H1 (cell line): Measurements from ENCODE around the gene KRT78. TPM values are rescaled to one million over a fixed set of nuclear protein-coding genes. Genes with fewer than 3 reads are reported as not detected.

Experiments used
- CTCF ChIA-PET: fragments of 300-600 bp; sonication (Branson Sonifier 250); formaldehyde crosslinking; loops from one replicate; lab custom pipeline; 2021; ENCODE audit not compliant: partially characterized antibody; lab: Charles Lee
- POLR2A ChIA-PET: fragments of 300-600 bp; sonication (Branson Sonifier 250); formaldehyde crosslinking; loops from one replicate; lab custom pipeline; 2021; ENCODE audit warnings: inconsistent platforms; ENCODE audit not compliant: partially characterized antibody; lab: Charles Lee
- DNase-seq, 2 experiments: peaks; one replicate each; pipeline versions ENCODE4 v3.0.0 to v3.0.0-alpha.2; 2010 to 2022; ENCODE audit warnings: low spot score in 2 of 2, low read depth in 1 of 2, mixed read lengths in 1 of 2
- FAIRE-seq: peaks from 2 replicates; lab custom pipeline; 2011; peaks lifted over from hg19 to GRCh38; lab: Jason Lieb, UNC
- H2AFZ ChIP-seq: 2 replicates; pipeline ENCODE4 v1.8.1; 2012; ENCODE audit warnings: low read length, inconsistent platforms
- H2AK5ac ChIP-seq: 2 replicates; pipeline ENCODE4 v1.6.1; 2013; ENCODE audit warnings: low read depth, low read length
- H2BK120ac ChIP-seq: replicated peaks from 2 replicates; pipeline ENCODE3; 2013; ENCODE audit warnings: low read depth, low read length, inconsistent platforms
- H2BK12ac ChIP-seq: 2 replicates; pipeline ENCODE4 v1.6.1; 2013; ENCODE audit warnings: low read depth, low read length
- H2BK15ac ChIP-seq: 2 replicates; pipeline ENCODE4 v1.6.1; 2013; ENCODE audit warnings: low read length
- H2BK20ac ChIP-seq: 2 replicates; pipeline ENCODE4 v1.6.1; 2013; ENCODE audit warnings: low read length
- H2BK5ac ChIP-seq: 2 replicates; pipeline ENCODE4 v1.6.1; 2013; ENCODE audit warnings: low read depth, low read length
- H3K14ac ChIP-seq: 2 replicates; pipeline ENCODE4 v1.6.1; 2013; ENCODE audit warnings: inconsistent platforms; ENCODE audit not compliant: insufficient read length
- H3K18ac ChIP-seq: 2 replicates; pipeline ENCODE4 v1.6.1; 2013; ENCODE audit warnings: low read length; ENCODE audit errors: extremely low read depth
- H3K23ac ChIP-seq: 2 replicates; pipeline ENCODE4 v1.6.1; 2013; ENCODE audit warnings: inconsistent platforms; ENCODE audit not compliant: insufficient read length
- H3K23me2 ChIP-seq: 2 replicates; pipeline ENCODE4 v1.6.1; 2013; ENCODE audit warnings: low read depth, low read length
- H3K27ac ChIP-seq: 2 replicates; pipeline ENCODE4 v1.6.1; 2011; ENCODE audit warnings: low read depth, low read length, inconsistent platforms
- H3K27me3 ChIP-seq, 4 experiments: replicated peaks in 1 of 4; 1 replicate in 1 of 4; 2 replicates in 3 of 4; pipeline versions ENCODE4 v1.6.1 to v1.8.1; 2011 to 2013; ENCODE audit warnings: low read length in 3 of 4, mild to moderate bottlenecking in 3 of 4, inconsistent platforms in 2 of 4, mixed read lengths in 2 of 4, moderate library complexity in 1 of 4; ENCODE audit not compliant: control insufficient read depth in 3 of 4, insufficient read depth in 3 of 4; ENCODE audit errors: extremely low read depth in 1 of 4
- H3K36me3 ChIP-seq, 4 experiments: 2 replicates each; pipeline versions ENCODE4 v1.6.1 to v1.8.1; 2011 to 2013; ENCODE audit warnings: mild to moderate bottlenecking in 4 of 4, low read length in 3 of 4, moderate library complexity in 2 of 4, control low read depth in 1 of 4, inconsistent platforms in 1 of 4; ENCODE audit not compliant: insufficient read depth in 4 of 4, control insufficient read depth in 2 of 4
- H3K4ac ChIP-seq: replicated peaks from 2 replicates; pipeline ENCODE3; 2013; ENCODE audit warnings: low read length, low read depth, mixed read lengths, inconsistent platforms; ENCODE audit not compliant: insufficient read length
- H3K4me1 ChIP-seq, 4 experiments: replicated peaks in 1 of 4; 1 replicate in 1 of 4; 2 replicates in 3 of 4; pipeline versions ENCODE4 v1.6.1 to v1.8.1; 2011 to 2013; ENCODE audit warnings: low read length in 3 of 4, inconsistent platforms in 2 of 4, mixed read lengths in 1 of 4; ENCODE audit not compliant: insufficient read depth in 4 of 4, control insufficient read depth in 3 of 4
- H3K4me2 ChIP-seq, 2 experiments: 2 replicates each; pipeline versions ENCODE4 v1.6.1 to v1.8.1; 2011 to 2013; ENCODE audit warnings: low read depth in 2 of 2, low read length in 2 of 2, control low read depth in 1 of 2, inconsistent platforms in 1 of 2, mild to moderate bottlenecking in 1 of 2; ENCODE audit not compliant: insufficient read depth in 1 of 2
- H3K4me3 ChIP-seq, 4 experiments: fragments of 200-600, 300-600 bp in 1 of 4; sonication (generic), shearing (Covaris generic), sonication (Bioruptor Twin) in 1 of 4; 2 replicates each; pipeline versions ENCODE4 v1.5.1 to v1.8.1; 2011 to 2016; ENCODE audit warnings: low read length in 4 of 4, low read depth in 3 of 4, control low read depth in 2 of 4, inconsistent platforms in 2 of 4, mild to moderate bottlenecking in 2 of 4, mixed read lengths in 1 of 4, moderate library complexity in 1 of 4; ENCODE audit not compliant: insufficient read depth in 2 of 4; ENCODE audit errors: extremely low read depth in 1 of 4
- H3K56ac ChIP-seq: replicated peaks from 2 replicates; pipeline ENCODE3; 2013; ENCODE audit warnings: low read depth, mild to moderate bottlenecking, mixed read lengths, low read length, inconsistent platforms; ENCODE audit not compliant: insufficient read length
- H3K79me1 ChIP-seq: 2 replicates; pipeline ENCODE4 v1.6.1; 2013; ENCODE audit warnings: low read depth, low read length, control low read depth
- H3K79me2 ChIP-seq, 2 experiments: 2 replicates each; pipeline versions ENCODE4 v1.6.1 to v1.8.1; 2012 to 2013; ENCODE audit warnings: low read length in 2 of 2, mild to moderate bottlenecking in 2 of 2, inconsistent platforms in 1 of 2; ENCODE audit not compliant: insufficient read depth in 2 of 2, control insufficient read depth in 1 of 2
- H3K9ac ChIP-seq, 4 experiments: replicated peaks in 1 of 4; 1 replicate in 1 of 4; 2 replicates in 3 of 4; pipeline versions ENCODE4 v1.6.1 to v1.8.1; 2011 to 2013; ENCODE audit warnings: low read depth in 3 of 4, low read length in 3 of 4, control low read depth in 2 of 4, mild to moderate bottlenecking in 2 of 4, moderate library complexity in 2 of 4, inconsistent platforms in 1 of 4; ENCODE audit errors: extremely low read depth in 1 of 4
- H3K9me3 ChIP-seq, 2 experiments: 2 replicates each; pipeline versions ENCODE4 v1.6.1 to v1.8.1; 2012 to 2013; ENCODE audit warnings: mild to moderate bottlenecking in 2 of 2, moderate library complexity in 2 of 2, control low read depth in 1 of 2, inconsistent platforms in 1 of 2, low read depth in 1 of 2, low read length in 1 of 2, mixed read lengths in 1 of 2; ENCODE audit not compliant: insufficient read depth in 2 of 2
- H4K20me1 ChIP-seq, 2 experiments: replicated peaks in 1 of 2; 2 replicates each; pipeline versions ENCODE3 to v1.8.1; 2011 to 2013; ENCODE audit warnings: inconsistent platforms in 2 of 2, low read length in 2 of 2, mild to moderate bottlenecking in 1 of 2; ENCODE audit not compliant: insufficient read depth in 2 of 2, control insufficient read depth in 1 of 2
- H4K5ac ChIP-seq: 2 replicates; pipeline ENCODE4 v1.6.1; 2013; ENCODE audit warnings: low read length, low read depth, mixed read lengths, inconsistent platforms; ENCODE audit not compliant: insufficient read length
- H4K8ac ChIP-seq: 2 replicates; pipeline ENCODE4 v1.8.0; 2013; ENCODE audit warnings: mild to moderate bottlenecking, moderate library complexity, low read length, inconsistent platforms; ENCODE audit not compliant: insufficient read depth; ENCODE audit errors: extremely low read depth
- H4K91ac ChIP-seq: replicated peaks from 2 replicates; pipeline ENCODE3; 2013; ENCODE audit warnings: low read length, mixed read lengths, inconsistent platforms; ENCODE audit not compliant: insufficient read length
- ASH2L ChIP-seq: fragments of 200-600, 300-600 bp; sonication (generic); IDR thresholded peaks from one replicate; pipeline ENCODE4 v1.7.1; 2017; ENCODE audit warnings: low read length
- CBX8 ChIP-seq: fragments of 300-800, 300-1000 bp; sonication (generic); IDR thresholded peaks from 2 replicates; pipeline ENCODE4 v1.7.1; 2016; ENCODE audit warnings: low read depth, low read length, borderline replicate concordance
- CHD1 ChIP-seq: IDR thresholded peaks from 2 replicates; pipeline ENCODE4 v1.6.1; 2012; ENCODE audit warnings: low read depth, low read length, improper control_type of control experiment
- KDM1A ChIP-seq: fragments of 200-600, 300-600 bp; sonication (generic); IDR thresholded peaks from 2 replicates; pipeline ENCODE4 v1.7.1; 2016; ENCODE audit warnings: mild to moderate bottlenecking, low read length, borderline replicate concordance
- PHF8 ChIP-seq: fragments of 200-600 bp; sonication (generic); conservative IDR thresholded peaks from 2 replicates; pipeline ENCODE4 v1.7.1; 2012; ENCODE audit warnings: low read depth, mild to moderate bottlenecking, inconsistent platforms, low read length, moderate library complexity
- POLR2A ChIP-seq, 2 experiments: IDR thresholded peaks; 1 replicate in 1 of 2; 2 replicates in 1 of 2; pipeline ENCODE4 v1.6.1; 2011; ENCODE audit warnings: low read depth in 2 of 2, low read length in 2 of 2, mild to moderate bottlenecking in 2 of 2; ENCODE audit errors: control extremely low read depth in 1 of 2
- RAD21 ChIP-seq, 2 experiments: IDR thresholded peaks in 1 of 2; conservative IDR thresholded peaks in 1 of 2; 2 replicates each; pipeline ENCODE4 v1.6.1; 2011; ENCODE audit warnings: low read depth in 2 of 2, low read length in 2 of 2, improper control_type of control experiment in 1 of 2, inconsistent platforms in 1 of 2, mild to moderate bottlenecking in 1 of 2, moderate library complexity in 1 of 2
- RXRA ChIP-seq: IDR thresholded peaks from 2 replicates; pipeline ENCODE4 v1.6.1; 2011; ENCODE audit warnings: low read depth, mild to moderate bottlenecking, low read length, moderate library complexity; ENCODE audit not compliant: insufficient read depth
- SIN3A ChIP-seq, 2 experiments: IDR thresholded peaks in 1 of 2; conservative IDR thresholded peaks in 1 of 2; 2 replicates each; pipeline ENCODE4 v1.6.1; 2011 to 2012; ENCODE audit warnings: low read length in 2 of 2, improper control_type of control experiment in 1 of 2, low read depth in 1 of 2, mild to moderate bottlenecking in 1 of 2
- SIRT6 ChIP-seq: IDR thresholded peaks from one replicate; pipeline ENCODE4 v1.7.1; 2012; ENCODE audit warnings: low read length, inconsistent platforms
- SP4 ChIP-seq: IDR thresholded peaks from 2 replicates; pipeline ENCODE4 v1.6.1; 2012; ENCODE audit warnings: low read length, inconsistent platforms
- SUZ12 ChIP-seq: fragments of 200-600 bp; sonication (generic); IDR thresholded peaks from 2 replicates; pipeline ENCODE4 v1.6.1; 2012; ENCODE audit warnings: mild to moderate bottlenecking, inconsistent platforms, low read length, moderate library complexity, mixed read lengths
- TCF12 ChIP-seq: IDR thresholded peaks from 2 replicates; pipeline ENCODE4 v1.6.1; 2011; ENCODE audit warnings: low read depth, mild to moderate bottlenecking, low read length
- YY1 ChIP-seq: IDR thresholded peaks from 2 replicates; pipeline ENCODE4 v1.6.1; 2011; ENCODE audit warnings: low read depth, mild to moderate bottlenecking, low read length
- WGBS, 2 experiments: shearing (Covaris generic) in 1 of 2; methylation state at CpG; one replicate each; pipeline versions ENCODE4 v1.1.6 to v1.1.7; 2013 to 2015; ENCODE audit warnings: low lambda C conversion rate in 2 of 2, mixed read lengths in 2 of 2, inconsistent platforms in 1 of 2, low coverage in 1 of 2, missing lambda C conversion rate in 1 of 2; ENCODE audit not compliant: insufficient replicate concordance in 2 of 2, insufficient coverage in 1 of 2, insufficient read length in 1 of 2; ENCODE audit errors: extremely low coverage in 1 of 2, missing lambda C conversion rate in 1 of 2; 5-methylcytosine and 5-hydroxymethylcytosine counted together
- polyA plus RNA-seq, 7 experiments: library from polyadenylated mRNA; depleted of rRNA in 3 of 7; stranded (reverse) in 5 of 7; unstranded in 2 of 7; fragments of >200 nt in 5 of 7; fragments of 200-250 nt in 2 of 7; gene quantifications; 1 replicate in 5 of 7; 2 replicates in 1 of 7; 4 replicates in 1 of 7; pipeline versions ENCODE4 v1.2.1 to v1.2.3, GENCODE V29; 2011 to 2013; ENCODE audit warnings: missing spikeins in 2 of 7, mixed read lengths in 2 of 7
- total RNA-seq: library from RNA; stranded (reverse); fragmentation: NEBNext Ultra II Directional; extraction: Animal tissue kit (Norgen Biotek cat#: 25700); gene quantifications from 2 replicates; pipeline ENCODE4 v1.2.1, GENCODE V29; 2021

KRT78 gene
- total and polyA plus RNA-seq, 2 of the 8 experiments (the other 6 are each of a cell fraction or from before 2014, with no cell fraction given), result not detected

GRCh38 chr12:52824741-52825410 lies 23.9 kb downstream of the KRT78 start:
- CTCF ChIA-PET, result interaction anchor here (0.7 to 1.6 kb wide), 5 partner anchors 10 to 657 kb away, joined by 4 to 6 read pairs (median 4); no protein-coding TSS in a partner anchor
- POLR2A ChIA-PET, result no interaction called here

More at GRCh38 chr12:52824741-52825410, 23.9 kb downstream of the KRT78 start:
- Histone ChIP-seq H3K23ac (no peak overlapping the region), H2BK20ac (no peak overlapping the region), H3K9me3 (no peaks in the 10 kb centered on the region), H2AFZ (no peak overlapping the region), H2BK12ac (no peak overlapping the region; the same call in 1 of the 2 replicates), H3K79me1 (no peaks in the 10 kb centered on the region), H3K36me3 (no peaks in the 10 kb centered on the region), H2BK120ac (no peak overlapping the region), H3K4me2 (no peak overlapping the region), H2BK5ac (no peak overlapping the region), H3K4me1 (no peaks in the 10 kb centered on the region; a peak in 2 of 7 replicates), H4K20me1 (no peaks in the 10 kb centered on the region), H2BK15ac (0 out of 2 replicates have a peak overlapping the region, but pooled peaks have one; percentile 84), H4K8ac (no peak overlapping the region), H3K23me2 (no peaks in the 10 kb centered on the region), H3K79me2 (no peaks in the 10 kb centered on the region), H3K27ac (no peak overlapping the region), H4K91ac (no peak overlapping the region), H3K56ac (no peak overlapping the region), H3K18ac (no peak overlapping the region), H3K14ac (no peak overlapping the region), H3K4me3 (no peak overlapping the region), H3K27me3 (0 out of 7 replicates have a peak, but pooled peaks cover 0 to 2% (median 0%) of the 10 kb centered on the region in 4 experiments), H2AK5ac (no peak overlapping the region), H4K5ac (no peak overlapping the region), H3K9ac (no peak overlapping the region), H3K4ac (no peak overlapping the region)
- FAIRE-seq (no peak), DNase-seq (no peak)
- TF ChIP-seq CHD1 (no peak), SIN3A (conservative IDR thresholded peaks at IDR 0.05 in 1 of 2, IDR thresholded peaks at IDR 0.05 in 1 of 2; ENCODE audit: low read depth in 1 of 2, low read length in 2 of 2) (no peak), CBX8 (no peak), POLR2A (IDR thresholded peaks at IDR 0.05; ENCODE audit: control extremely low read depth in 1 of 2, low read depth in 2 of 2, low read length in 2 of 2) (no peak), YY1 (no peak), SUZ12 (no peak), RAD21 (IDR thresholded peaks at IDR 0.05 in 1 of 2, conservative IDR thresholded peaks at IDR 0.05 in 1 of 2; ENCODE audit: low read depth in 2 of 2, low read length in 2 of 2) (no peak), PHF8 (no peak), SIRT6 (no peak), TCF12 (no peak), KDM1A (no peak), SP4 (no peak), ASH2L (no peak), RXRA (no peak)
- WGBS, 2 experiments, result 85% methylated on average over 5 of the region's 5 CpGs; no CpG with 5 or more reads in 1 of the 2 experiments
